HG02970 (cell line): ENCODE measurements around the gene KIF26B.

Source experiments
- ATAC-seq: cut with Tn5 transposase; IDR thresholded peaks from one replicate; pipeline ENCODE4 v1.9.1; 2021; ENCODE audit warnings: mild to moderate bottlenecking, moderate library complexity, moderate number of reproducible peaks; ENCODE audit not compliant: unreplicated experiment, low FRiP score

Gene KIF26B

DNA sequence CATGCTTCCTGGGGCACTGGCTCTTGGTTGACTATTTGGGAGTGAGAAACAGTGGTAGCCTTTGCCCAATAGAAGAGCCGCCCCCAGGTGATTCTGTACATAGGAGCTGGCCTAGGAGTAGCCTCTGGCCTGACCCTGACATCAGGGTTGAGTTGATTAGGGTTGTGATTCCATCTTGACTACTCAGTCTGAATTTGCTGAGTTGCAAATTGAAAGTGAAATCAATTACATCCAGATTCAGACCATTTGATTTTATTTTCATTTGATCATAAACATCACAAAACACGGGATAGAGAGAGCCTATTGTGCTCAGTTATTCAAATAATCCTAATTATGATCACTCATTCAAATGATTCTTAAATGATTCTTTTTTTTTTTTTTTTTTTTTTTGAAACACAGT lies 253.2 kb downstream of the KIF26B start:
- ATAC-seq, result no peak

DNA sequence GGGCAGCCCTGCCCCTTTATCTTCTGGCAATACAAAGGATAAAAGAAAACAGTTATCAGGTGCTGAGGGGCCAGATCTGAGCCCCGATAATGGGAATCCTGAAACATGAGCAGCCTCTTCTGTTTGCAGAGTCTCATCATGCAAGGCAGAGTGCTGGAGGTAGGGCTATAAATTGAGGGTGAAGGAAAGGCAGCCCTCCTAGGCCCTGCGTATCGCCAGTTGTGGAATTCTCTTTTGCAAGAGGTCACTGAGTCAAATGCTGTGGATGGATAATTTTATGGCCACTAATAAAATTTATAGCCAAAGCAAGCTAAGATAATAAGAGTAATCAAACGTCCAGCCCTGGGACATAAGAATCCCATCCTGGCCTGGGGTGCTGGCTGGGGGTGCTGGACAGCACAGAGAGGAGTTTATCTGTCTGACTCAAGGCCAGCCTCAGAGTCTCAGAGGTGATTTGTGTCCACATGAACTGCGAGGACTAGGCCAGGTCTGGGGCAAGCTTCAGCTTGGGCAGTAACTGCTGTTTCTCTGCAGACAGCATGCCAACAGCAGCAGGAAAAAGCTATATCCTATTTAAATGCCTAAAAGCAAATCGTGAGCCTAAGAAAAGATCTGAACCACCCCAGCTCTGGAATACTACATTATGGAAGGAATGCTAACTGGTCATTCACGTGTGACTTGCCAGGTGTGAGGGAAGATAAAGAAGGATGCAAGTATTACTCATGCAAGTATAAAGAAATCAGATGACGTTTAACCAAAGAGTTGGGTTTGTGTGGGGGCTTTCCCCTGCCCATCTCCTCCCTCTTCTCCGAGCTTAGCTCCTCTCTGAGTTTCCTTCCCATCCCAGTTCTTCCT lies 254.8 kb downstream of the KIF26B start:
- ATAC-seq, result no peak

DNA sequence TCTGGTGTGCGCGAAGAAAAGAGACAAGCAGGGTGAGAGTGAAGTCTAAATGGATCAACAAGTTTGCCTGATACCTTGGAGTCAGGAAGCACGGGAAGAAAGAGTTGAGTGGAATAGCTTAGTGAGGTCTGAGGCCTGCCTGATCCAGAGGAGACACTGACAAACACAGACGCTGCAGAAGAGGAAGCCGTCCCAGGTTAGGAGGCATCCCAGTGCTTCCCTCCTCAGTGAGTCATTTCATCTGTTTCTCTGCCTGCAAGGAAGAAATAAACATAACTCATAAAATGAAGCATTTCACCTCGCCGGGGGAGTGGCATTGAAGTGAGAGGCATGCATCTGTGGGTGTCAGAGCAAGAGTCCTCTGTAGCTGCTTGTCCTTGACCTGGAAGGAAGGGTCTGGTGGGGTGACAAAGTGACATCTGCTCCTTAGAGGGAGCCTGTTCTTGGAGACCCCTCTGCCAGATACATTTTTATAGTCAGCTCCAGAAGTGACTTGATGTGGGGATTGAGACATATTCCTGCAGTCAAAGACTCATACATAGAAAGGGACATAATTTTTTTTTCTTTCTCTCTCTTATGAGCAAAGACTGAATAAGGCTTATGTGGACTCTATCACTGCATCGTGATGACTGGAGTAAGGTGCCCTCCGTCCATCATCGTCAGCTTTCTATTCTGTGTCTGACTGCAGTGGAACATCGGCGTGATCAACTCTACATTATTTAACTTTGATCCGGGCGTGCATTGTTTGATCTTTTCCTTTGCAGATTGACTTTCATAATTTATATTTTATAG lies 256.7 kb downstream of the KIF26B start:
- no peak for ATAC-seq

DNA sequence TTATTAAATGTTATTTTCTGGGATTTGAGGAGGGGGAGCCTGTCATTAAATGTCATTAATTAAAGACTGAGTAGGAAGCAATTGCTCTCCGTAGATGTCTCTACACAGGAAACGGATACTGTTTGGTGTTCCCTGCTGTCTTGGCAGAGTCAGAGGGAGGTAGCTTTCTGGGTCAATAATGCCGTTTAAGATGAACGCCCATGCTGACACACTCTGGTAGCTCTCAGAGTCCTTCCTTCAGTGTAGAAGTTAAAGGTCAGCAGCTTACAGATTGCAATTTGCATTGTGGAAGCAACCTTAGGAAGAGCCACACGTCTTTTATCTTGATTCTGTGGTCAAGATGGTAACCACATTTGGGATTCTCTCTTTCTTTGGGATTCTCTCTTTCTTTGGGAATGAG lies 257.5 kb downstream of the KIF26B start:
- ATAC-seq, result no peak

DNA sequence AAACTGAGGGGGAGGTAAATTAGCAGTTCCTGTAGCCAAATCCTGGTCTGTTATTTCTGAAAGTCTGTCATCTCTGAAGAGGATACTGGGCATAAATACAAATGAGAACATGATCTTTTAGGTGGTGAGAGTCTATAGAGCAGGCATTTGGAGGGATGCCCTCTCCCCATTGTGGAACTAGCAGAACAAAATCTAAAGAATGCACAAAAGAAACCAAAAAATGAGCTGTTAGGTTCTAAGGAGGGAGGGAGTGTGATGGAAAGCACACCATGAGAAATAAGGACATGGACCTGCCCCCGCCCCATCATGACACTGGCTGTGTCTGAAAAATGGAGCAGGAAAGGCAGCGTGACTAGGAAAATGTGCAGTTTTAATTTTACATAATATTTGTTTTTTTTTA lies 262.0 kb downstream of the KIF26B start:
- ATAC-seq, result no peak

DNA sequence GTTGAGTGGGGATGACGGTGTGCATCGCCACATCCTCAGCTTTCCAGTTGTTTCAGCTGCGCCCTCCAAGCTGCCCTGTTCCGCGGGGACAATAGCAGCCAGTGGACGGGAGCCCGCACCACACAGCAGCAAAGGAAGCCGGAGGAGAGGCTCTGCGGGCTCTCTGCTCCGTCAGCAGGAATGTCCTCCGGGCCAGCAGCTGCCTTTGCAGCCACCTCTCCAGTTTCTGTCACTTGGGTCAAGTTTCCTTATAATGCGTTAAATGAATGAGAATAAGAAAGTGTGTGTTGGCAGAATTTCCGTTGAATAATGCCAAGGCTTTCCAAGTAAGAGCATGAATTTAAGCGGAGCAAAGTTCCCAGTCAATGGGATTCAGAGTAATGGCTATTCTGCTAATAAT lies 263.3 kb downstream of the KIF26B start:
- no peak for ATAC-seq

DNA sequence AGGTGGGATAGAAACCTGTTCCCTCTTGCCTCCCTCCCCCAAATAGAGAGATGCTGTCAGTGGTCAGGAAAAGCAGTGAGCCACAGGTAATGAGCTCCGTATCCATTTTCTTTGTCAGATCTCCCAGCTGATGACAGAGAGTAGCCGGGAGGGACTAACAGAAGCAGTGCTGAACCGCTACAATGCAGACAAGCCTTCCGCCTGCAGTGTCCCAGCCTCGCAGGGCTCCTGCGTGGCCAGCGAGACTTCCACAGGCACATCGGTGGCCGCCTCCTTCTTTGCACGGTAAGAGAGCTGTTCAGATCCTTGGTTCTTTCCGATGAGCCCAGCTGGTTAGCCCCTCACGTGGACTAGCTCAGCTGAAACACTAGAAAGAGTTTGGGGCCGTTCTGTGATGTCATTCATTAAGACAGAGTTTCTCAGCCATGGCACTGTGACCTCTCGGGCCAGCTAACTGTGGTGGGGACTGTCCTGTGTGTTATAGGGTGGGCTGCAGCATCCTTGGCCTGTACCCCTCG lies 264.7 kb downstream of the KIF26B start:
- no peak for ATAC-seq

DNA sequence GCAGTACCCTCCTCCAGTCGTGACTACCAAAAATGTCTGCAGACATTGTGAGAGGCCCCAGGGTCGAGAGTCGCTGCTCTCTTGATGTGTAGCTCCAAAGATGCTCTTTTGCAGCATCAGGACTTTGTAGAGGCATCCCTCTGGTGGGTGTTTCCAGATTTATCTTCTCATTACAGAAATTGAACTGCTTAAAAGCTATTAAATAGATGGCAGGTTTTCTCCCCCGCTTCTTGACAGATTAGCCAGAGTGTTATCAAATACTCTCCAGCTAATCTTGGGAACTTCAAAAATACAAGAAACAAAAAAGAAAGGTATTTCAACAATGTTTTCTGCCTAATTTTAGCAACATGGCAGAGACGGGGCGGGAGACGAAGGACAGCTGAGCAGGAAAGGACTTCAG lies 265.2 kb downstream of the KIF26B start:
- ATAC-seq, result no peak

DNA sequence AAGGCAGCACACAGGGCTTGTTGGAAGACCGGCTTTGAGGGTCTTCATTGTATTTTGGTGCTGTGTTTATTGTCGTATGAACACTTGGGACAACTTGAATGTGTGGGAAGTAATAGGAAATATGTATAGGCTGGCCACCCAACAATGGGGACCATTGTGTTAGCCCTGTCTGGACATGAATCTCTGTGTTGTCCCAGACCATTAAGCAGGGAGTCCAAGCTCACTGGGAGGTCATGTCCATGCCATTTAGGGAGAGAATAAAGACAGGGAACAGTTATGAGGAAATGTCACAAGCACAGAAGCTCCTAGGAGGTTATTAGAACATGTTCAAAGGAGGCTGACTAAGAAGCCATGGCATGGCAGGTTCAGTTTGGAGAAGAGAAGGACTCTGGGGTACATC lies 266.1 kb downstream of the KIF26B start:
- ATAC-seq, result no peak

DNA sequence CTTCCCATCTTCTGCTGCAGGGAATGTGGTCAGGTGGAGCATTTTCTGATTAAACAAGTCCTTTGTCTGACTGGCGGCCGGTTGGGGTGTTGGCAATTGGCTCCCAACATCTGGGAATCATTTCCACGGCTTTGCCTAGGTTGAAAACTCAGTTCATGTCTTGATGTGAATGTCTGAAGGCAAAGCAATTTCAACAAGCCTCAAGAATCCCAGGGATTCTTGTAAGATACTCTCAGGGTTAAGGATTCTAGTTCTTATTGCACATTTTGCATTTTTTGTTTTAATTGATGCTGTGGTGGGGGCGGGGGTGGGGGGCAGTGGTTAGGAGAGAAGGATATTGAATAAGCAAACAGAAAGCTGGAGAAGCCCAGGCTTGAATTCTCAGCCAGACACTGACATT lies 273.9 kb downstream of the KIF26B start:
- ATAC-seq, result no peak

DNA sequence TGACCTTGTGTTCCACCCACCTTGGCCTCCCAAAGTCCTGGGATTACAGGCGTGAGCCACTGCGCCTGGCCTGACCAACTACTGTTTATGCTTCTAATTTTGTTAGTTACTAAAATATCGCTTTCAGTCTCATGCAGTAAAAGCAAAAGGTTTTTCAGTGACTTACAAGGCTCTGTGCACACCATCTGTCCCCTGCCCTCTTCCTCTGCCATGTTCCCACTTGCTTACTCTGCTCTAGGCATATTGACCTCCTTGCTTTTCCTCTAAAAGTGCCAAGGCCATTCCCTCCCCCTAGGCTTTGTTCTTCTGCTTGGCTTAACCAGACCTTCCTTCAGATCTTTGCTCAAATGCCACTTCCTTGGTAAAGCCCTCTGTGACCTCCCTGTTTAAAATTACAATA lies 276.9 kb downstream of the KIF26B start:
- ATAC-seq, result no peak

DNA sequence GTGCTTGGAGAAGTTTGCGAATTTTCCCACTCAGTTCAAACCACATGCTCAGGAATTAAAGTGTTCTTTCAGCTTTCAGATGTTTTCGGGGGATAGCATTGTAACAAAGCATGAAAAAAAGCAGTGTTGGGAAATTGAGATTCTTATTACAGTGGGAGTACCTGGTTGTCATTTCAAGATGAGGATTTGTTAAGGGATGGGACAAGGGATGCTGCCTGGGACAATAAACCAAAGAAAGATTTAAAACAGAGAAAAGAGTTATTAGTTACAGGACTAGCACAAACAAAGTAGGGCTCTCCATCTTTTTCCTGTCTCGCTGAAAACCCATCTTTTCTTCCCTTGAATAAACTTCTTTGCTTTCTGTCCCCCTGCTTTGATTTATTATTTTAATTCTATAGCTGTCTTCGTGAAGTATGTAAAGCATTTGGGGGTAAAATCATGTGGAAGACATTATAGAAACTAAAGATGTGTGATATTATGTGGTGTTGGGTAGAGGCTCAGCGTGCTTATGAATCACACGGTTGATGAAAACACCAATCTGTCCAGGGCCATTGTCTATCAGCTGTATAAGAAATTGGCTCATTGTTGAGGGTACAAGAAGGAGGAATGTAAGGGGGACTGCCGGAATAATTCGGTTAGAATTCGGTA lies 277.6 kb downstream of the KIF26B start:
- no peak for ATAC-seq

DNA sequence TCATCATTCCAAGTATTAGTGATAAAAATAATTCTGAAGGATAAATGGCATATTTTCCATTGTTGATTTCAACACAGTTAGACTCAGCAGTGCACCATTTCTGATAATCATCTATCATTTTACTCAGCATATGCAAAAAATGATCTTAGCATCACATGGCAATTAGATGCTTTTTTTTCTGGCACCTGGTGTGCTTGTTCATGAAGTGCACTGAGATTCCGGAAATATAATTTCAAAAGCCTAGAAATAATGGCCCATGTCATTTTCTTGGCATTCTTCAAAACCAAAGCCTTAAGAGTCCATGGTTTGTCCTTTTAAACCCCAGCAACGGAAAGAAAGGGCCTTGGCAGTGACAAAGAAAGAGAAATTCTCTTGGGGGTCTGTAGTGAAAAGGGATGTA lies 278.8 kb downstream of the KIF26B start:
- ATAC-seq, result no peak

DNA sequence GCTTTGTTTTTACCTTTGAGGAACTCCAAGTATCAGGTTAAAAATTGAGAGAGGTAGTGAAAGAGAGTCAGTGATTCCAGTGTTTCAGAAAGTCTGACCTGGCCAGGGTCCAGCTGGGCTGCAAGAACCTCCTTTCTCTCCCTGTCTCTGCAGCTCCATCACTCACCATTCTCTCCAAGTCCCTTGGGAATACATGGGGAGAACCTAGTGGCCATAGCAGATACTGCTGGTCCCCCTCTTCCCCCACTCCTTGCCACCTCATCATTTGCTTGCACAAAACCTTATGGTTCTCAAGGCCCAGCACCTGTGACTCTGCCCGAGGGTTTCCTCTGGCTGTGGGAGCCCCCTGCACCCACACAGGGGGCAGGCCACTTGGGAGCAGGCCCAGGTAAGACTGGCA lies 279.5 kb downstream of the KIF26B start:
- no peak for ATAC-seq

DNA sequence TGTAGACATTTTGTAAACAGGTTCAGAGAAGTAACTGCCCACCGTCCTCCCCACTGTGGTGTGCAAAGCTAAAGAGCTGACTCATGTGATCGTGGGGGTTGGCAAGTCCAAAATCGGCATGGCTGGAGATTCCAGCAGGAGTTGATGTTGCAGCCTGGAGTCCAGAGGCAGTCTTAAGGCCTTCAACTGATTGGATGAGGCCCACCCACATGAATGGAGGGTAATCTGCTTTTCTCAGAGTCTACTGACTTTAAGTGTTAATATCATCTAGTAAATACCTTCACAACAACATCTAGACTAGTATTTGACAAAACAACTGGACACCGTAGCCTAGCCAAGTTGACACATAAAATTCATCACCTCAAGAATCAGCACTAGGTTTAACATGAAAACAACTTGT lies 281.6 kb downstream of the KIF26B start:
- no peak for ATAC-seq

DNA sequence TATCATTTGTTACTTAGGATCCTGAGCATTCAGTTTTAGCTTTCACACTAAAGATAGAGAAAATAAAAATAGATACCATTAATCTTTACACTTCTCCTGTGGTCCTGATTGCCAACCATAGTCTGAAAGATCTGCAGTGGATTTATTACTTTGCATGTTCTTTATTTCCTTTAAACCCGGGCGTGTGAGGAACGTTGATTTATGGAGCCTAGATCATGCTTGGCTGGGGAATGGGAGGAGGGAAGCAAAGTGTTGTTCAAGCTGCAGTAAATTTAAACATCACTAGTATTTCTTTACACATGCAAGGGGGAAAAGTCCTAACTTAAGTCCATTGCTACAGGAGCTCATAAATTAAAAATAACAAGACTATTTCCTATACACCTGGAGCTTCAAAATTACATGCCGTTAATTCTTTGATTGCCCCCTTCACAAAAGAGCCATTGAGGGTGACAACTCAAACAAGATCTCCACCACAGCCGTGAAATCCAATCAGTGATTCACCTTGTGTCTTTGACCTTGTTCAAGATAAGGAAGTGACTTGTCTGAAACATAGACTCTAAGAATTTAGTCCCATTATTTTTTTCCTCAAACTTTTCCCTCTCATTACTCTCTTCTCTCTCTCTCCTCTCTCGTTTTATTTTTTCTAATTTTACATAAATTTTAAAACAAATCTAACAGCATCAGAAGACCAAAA lies 282.7 kb downstream of the KIF26B start:
- ATAC-seq, result no peak

DNA sequence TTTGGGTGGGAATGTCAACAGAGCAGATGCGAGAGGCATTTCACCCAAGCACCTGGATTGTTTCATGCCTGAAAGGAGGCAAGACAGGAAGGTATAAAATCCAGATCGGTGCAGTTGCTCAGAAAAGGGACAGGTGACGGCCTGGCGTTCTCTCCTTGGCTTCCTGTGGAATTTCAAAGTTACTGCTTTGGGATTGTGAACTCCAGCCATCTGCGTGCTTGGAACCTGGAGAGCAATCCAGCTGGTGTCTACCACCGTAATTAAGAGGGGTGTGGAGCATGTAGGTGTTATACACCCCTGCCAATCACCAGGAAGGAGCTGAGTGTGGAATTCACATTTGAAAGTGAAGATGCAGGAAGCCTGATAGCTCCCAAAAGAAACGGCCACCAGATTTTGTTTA lies 286.1 kb downstream of the KIF26B start:
- ATAC-seq, result no peak

DNA sequence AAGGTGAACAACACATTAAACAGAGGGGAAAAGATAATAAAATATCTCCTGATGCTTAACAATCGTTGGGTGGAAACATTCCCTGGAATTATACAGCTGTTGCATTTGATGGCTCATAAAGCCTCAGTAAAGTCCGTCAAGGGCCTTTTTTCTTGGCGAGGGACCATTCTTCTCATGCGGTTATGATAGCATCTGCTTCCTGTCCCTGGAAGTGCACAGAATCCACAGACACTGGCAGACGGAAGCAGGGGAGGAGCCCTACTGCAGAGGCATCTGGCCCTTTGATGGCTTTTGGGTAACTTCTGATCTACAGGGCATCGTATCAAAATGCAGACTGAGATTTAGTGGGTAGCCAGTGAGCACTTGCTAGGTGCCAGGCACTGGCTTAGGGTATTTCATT lies 286.9 kb downstream of the KIF26B start:
- no peak for ATAC-seq

DNA sequence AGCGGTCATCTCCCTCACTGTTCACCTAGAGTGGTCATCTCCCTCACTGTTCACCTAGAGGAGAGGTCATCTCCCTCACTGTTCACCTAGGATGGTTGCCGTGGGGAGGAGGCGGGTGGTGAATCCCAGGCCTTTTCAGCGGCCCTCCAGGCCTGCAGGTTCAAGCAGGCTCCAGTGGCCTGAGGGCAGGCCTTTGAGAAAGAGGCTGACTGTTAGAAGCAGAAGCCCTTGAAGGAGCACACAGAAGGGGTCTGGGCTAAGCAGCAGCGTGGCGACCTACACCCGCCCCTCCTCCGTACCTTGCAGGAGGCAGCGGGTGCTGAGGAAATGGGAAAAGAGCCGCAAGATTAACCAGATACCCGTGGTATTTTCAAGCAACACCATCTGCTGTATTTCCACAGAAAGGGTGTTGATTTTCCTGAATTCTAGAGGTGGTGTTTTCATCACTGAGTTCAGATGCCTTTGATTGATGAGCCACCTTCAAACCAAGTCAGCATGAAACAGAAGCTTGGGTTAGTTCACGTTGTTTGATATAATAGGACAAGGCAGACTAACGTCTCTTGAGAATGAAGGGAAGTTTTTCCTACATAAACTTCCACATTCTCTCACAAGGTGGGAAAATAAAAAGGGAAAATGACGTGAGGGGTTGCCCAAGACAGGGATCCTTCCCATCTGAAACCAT lies 289.5 kb downstream of the KIF26B start:
- no peak for ATAC-seq

DNA sequence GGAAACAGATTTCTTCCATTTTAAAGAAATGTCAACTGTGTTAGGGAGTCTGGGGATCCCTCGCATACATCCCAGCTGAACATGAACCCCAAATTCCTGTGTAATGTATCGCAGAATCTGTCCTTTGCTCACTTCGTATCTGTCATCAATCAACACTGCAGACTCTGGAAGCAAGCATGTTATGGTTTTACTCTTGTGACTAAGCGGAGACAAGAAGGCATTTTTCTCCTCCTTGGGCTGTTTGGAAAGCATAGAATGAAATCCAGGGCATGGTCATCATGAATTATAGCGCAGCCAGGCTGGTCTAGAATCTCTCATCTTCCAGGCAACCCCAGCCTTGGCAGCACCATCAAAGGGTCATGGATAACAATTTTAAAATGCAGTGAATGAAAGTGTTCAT lies 290.2 kb downstream of the KIF26B start:
- ATAC-seq, result no peak
